ENCODE results near the gene CENPX. TPM values are rescaled to one million over a fixed set of nuclear protein-coding genes. Genes with fewer than 3 reads are reported as not detected.

The CENPX gene
- total RNA-seq, 1 donor from 2014 or later, result 40.2 TPM

DNA sequence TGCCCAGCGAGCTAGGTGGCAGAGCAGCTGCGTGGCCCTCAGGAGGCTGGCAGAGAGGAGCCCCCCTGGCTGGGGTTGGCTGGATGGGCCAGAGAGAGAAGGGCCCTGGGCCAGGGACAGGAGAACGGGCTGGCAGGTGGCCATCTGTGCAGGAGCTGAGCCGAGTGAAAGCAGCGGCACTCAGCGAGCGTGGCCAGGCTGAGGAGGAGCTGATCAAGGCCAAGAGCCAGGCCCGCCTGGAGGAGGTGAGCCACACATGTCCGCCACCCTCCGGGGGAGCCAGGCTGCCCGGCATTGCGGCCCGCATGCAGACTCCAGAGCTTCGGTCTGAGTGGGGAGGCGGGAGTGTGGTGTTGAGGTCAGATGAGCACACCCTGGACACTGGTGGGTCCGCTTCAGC, 6.7 kb upstream of the CENPX start:
- H3K27ac ChIP-seq, result no peak overlapping the region
- ATAC-seq (no peak), DNase-seq (no peak)
- intact Hi-C loops (cut with DNase I), result no loop called here
- H3K36me3 ChIP-seq, result no peaks in the 10 kb centered on the region
- no peak for TF ChIP-seq CTCF (IDR thresholded peaks at IDR 0.05)
- H3K9me3 ChIP-seq, result no peaks in the 10 kb centered on the region
- H3K4me3 ChIP-seq, result no peak overlapping the region
- H3K27me3 ChIP-seq, result no peaks in the 10 kb centered on the region
- H3K4me1 ChIP-seq, result peaks cover 11% of the 10 kb centered on the region

DNA sequence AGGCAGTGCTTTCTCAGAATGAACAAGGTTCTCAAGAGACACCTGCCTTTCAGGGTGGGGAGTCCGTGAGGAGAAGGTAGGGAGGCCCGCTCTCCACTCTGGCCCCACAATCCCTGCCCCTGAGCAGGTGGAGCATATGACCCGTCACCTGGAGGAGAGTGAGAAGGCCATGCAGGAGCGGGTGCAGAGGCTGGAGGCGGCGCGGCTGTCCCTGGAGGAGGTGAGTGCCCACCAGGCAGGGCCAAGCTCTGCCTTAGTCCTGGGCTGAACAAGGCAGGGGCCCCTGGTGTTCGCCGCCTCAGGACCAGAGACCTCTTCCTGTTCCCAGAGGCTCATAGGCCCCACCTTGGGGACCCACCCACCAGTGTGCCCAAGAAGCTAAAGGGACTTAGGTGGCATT, 6.3 kb upstream of the CENPX start:
- no peaks in the 10 kb centered on the region for H3K36me3 ChIP-seq
- TF ChIP-seq CTCF (IDR thresholded peaks at IDR 0.05), result no peak
- no peak overlapping the region for H3K4me3 ChIP-seq
- DNase-seq (no peak), ATAC-seq (no peak)
- H3K4me1 ChIP-seq, result peaks cover 15% of the 10 kb centered on the region
- no peaks in the 10 kb centered on the region for H3K9me3 ChIP-seq
- intact Hi-C loops (cut with DNase I), result no loop called here
- H3K27me3 ChIP-seq, result no peaks in the 10 kb centered on the region
- H3K27ac ChIP-seq, result no peak overlapping the region

GRCh38 chr17:82028246-82028645, 5.6 kb upstream of the CENPX start:
- intact Hi-C loops (cut with DNase I), result no loop called here
- ATAC-seq, result no peak
- H3K27me3 ChIP-seq, result no peaks in the 10 kb centered on the region

GRCh38 chr17:82025401-82026107, 2.9 kb upstream of the CENPX start:
- Histone ChIP-seq H3K27ac (no peak overlapping the region), H3K27me3 (no peaks in the 10 kb centered on the region), H3K9me3 (no peaks in the 10 kb centered on the region), H3K36me3 (no peaks in the 10 kb centered on the region), H3K4me1 (peaks cover 24% of the 10 kb centered on the region), H3K4me3 (no peak overlapping the region)
- DNase-seq, result no peak
- ATAC-seq, result no peak
- TF ChIP-seq CTCF (IDR thresholded peaks at IDR 0.05), result no peak
- intact Hi-C loops (cut with DNase I), result no loop called here

More at GRCh38 chr17:82028246-82028645, 5.6 kb upstream of the CENPX start:
- Histone ChIP-seq H3K9me3 (no peaks in the 10 kb centered on the region), H3K27ac (no peak overlapping the region), H3K4me1 (peaks cover 20% of the 10 kb centered on the region), H3K4me3 (no peak overlapping the region), H3K36me3 (no peaks in the 10 kb centered on the region)
- no peak for DNase-seq
- no peak for TF ChIP-seq CTCF (IDR thresholded peaks at IDR 0.05)

DNA sequence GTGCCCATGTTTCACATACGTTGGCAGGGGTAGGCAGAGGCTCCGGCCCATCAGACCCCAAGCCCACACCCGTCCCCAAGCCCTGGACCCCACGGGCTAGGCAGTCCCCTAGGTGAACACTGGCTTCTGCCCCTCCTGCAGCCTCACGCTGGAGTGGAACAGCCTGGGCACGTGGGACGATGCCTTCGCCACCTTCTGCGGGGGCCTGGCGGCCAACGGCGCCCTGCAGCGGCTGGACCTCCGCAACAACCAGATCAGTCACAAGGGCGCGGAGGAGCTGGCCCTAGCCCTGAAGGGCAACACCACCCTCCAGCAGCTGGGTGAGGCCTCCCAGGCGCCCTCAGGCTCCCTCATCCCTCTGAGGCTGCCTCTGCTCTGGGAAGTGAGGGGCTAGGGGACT, 2.2 kb upstream of the CENPX start:
- intact Hi-C loops (cut with DNase I), result no loop called here
- ATAC-seq, result no peak
- no peak for TF ChIP-seq CTCF (IDR thresholded peaks at IDR 0.05)
- H3K4me3 ChIP-seq, result no peak overlapping the region
- no peaks in the 10 kb centered on the region for H3K27me3 ChIP-seq
- no peak for DNase-seq
- no peaks in the 10 kb centered on the region for H3K9me3 ChIP-seq
- no peak overlapping the region for H3K27ac ChIP-seq
- peaks cover 20% of the 10 kb centered on the region for H3K4me1 ChIP-seq
- no peaks in the 10 kb centered on the region for H3K36me3 ChIP-seq

All from upper lobe of right lung (tissue), 1 donor.